ENCODE measurements around the gene IAPP. TPM values are rescaled to one million over a fixed set of nuclear protein-coding genes. Genes with fewer than 3 reads are reported as not detected.

IAPP gene
- not detected for total RNA-seq

GRCh38 chr12:21372602-21373001 is at the start of gene IAPP:
Gene IAPP, plus strand, starts transcription at chr12:21372902. Its CDS starts 450 bp downstream, at chr12:21373352.
- intact Hi-C loops (cut with DNase I): no loop called here
- Histone ChIP-seq H3K4me3 (no peak within 1 kb of the TSS), H3K36me3 (no peaks in the 10 kb centered on the region), H3K4me1 (no peaks in the 10 kb centered on the region), H3K27me3 (no peaks in the 10 kb centered on the region), H3K9me3 (no peaks in the 10 kb centered on the region), H3K27ac (no peak within 1 kb of the TSS)
- TF ChIP-seq CTCF (IDR thresholded peaks at IDR 0.05): no peak
- no peak for DNase-seq (ENCODE audit: low spot score in 2 of 2)

- no peak overlapping the region for H3K27ac ChIP-seq
- intact Hi-C loops (cut with DNase I): no loop called here
Measured at GRCh38 chr12:21323736-21324135, 49.0 kb upstream of the IAPP start.

GRCh38 chr12:21324551-21324950 is 48.2 kb upstream of the IAPP start:
- Histone ChIP-seq H3K36me3 (no peaks in the 10 kb centered on the region), H3K27me3 (no peaks in the 10 kb centered on the region), H3K4me1 (peaks cover 0 to 3% of the 10 kb centered on the region in 2 donors), H3K27ac (no peak overlapping the region), H3K4me3 (no peak overlapping the region), H3K9me3 (peaks cover 9 to 16% of the 10 kb centered on the region in 2 donors)
- intact Hi-C loops (cut with DNase I): no loop called here
- no peak for DNase-seq (ENCODE audit: low spot score in 2 of 2)
- no peak for TF ChIP-seq CTCF (IDR thresholded peaks at IDR 0.05)

More at GRCh38 chr12:21323736-21324135, 49.0 kb upstream of the IAPP start:
- Histone ChIP-seq H3K4me1 (peaks cover 0 to 3% of the 10 kb centered on the region in 2 donors), H3K27me3 (no peaks in the 10 kb centered on the region), H3K4me3 (no peak overlapping the region), H3K36me3 (no peaks in the 10 kb centered on the region), H3K9me3 (peaks cover 9 to 16% of the 10 kb centered on the region in 2 donors)
- DNase-seq (ENCODE audit: low spot score in 2 of 2): no peak
- no peak for TF ChIP-seq CTCF (IDR thresholded peaks at IDR 0.05)

- no peaks in the 10 kb centered on the region for H3K36me3 ChIP-seq
- no peak for DNase-seq (ENCODE audit: low spot score in 2 of 2)
- peaks cover 0 to 3% of the 10 kb centered on the region in 2 donors for H3K4me1 ChIP-seq
- no peak overlapping the region for H3K4me3 ChIP-seq
- H3K27ac ChIP-seq: no peak overlapping the region
- intact Hi-C loops (cut with DNase I): no loop called here
- peaks cover 9 to 16% of the 10 kb centered on the region in 2 donors for H3K9me3 ChIP-seq
- no peak for TF ChIP-seq CTCF (IDR thresholded peaks at IDR 0.05)
- H3K27me3 ChIP-seq: no peaks in the 10 kb centered on the region
Measured at GRCh38 chr12:21328578-21328977, 44.1 kb upstream of the IAPP start.

- no peaks in the 10 kb centered on the region for H3K36me3 ChIP-seq
- no peak for TF ChIP-seq CTCF (IDR thresholded peaks at IDR 0.05)
- H3K27ac ChIP-seq: no peak overlapping the region
- intact Hi-C loops (cut with DNase I): no loop called here
- no peak for DNase-seq (ENCODE audit: low spot score in 2 of 2)
- no peaks in the 10 kb centered on the region for H3K4me1 ChIP-seq
- peaks cover 9 to 16% of the 10 kb centered on the region in 2 donors for H3K9me3 ChIP-seq
- H3K27me3 ChIP-seq: no peaks in the 10 kb centered on the region
- no peak overlapping the region for H3K4me3 ChIP-seq
Measured at GRCh38 chr12:21330682-21331253, 41.9 kb upstream of the IAPP start.
